NCI-H1417 (cell line): Measurements from ENCODE around the gene TNNT2.
A peak's percentile ranks its signal among the peaks of the same experiment; 100 is the strongest.

Experiments used
- DNase-seq, 3 experiments: peaks; one replicate each; lab custom pipeline; 2025; lab: John Stamatoyannopoulos, UW

Gene TNNT2

DNA sequence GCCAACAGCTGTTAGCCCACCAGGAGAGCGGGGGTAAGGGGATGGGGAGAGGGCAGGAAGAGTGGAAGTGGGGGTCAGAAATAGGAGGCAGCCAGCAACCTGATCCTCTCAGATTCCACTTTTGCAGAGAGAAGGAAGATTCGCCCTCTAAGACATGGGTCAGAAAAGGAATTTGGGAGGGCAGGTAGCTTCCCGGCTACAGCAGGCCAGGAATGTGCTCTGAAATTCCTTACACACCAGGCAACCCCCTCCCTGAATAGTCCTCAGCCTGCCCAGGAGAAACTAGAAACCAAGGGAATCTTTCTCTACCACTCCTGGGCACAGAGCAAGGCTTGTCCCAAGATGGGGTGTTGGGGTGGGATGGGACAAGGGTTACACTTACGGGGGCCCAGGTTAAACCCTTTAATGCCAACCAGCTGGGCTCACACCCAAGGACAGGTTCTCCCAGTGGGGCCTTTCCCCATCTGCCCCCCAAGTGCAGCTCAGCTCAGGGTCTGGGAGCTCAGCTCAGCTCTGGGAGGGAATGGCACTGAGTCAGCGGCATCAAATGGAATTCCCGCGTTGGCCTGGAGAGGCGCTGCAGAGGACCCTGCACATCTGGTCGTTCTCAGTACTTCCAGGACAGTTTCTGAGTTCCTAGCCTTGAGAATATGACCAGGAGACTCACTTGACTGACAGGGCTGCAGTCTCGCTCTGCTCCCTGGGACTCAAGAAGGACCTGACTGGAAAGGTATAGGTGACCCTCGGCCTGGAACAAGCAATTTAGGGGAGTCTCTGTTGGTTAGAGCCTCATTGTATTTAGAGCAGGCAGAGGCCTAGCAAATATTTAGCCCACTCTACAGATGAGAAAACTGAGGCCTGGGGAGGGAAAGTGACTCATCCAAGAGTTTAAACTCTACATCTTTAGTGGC, 761 bp downstream of the TNNT2 start:
- no peak for DNase-seq

GRCh38 chr1:201376107-201376463, 1.4 kb downstream of the TNNT2 start:
- DNase-seq = no peak

DNA sequence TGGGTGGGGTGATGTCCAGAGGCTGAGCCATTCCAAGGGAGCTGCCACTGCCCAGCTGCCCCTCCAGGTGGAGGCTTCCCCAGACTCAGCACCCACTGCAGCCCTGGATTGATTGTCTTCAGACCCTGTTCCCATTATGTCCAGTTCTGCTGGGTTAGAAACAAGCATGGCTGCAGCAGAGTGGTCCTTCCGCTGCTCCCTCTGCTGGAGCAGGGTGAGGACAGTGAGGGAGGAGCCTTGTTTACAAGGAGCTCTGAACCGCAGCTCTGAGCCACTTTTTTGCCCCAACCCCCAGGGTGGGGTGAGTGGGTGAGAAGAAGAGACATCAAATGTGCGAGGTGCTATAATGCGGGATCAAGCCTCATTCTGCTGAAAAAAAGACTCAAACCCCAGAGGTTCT, 2.3 kb downstream of the TNNT2 start:
- DNase-seq = no peak

DNA sequence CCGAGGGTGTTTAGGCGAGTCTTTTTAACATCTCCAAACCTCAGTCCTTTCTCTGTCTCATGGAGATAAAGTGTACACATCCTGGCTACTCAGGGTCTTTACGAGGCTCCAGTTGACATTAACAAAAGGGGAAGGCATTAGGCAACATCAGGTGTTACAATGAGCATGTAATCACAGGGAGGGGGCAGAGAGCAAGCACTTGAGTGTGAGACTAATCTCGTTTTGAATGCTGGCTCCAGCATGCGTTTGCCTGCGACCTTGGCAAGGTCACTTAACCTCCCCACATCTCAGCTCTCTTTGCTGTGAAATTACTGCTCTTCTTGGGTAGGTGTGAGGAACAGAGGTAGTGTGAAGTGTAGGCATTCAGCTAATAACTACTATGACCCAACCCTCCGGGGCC, 3.1 kb downstream of the TNNT2 start:
- DNase-seq = peak; percentile 39 to 87 (median 62)

GRCh38 chr1:201371792-201372191, 5.7 kb downstream of the TNNT2 start:
- no peak for DNase-seq

DNA sequence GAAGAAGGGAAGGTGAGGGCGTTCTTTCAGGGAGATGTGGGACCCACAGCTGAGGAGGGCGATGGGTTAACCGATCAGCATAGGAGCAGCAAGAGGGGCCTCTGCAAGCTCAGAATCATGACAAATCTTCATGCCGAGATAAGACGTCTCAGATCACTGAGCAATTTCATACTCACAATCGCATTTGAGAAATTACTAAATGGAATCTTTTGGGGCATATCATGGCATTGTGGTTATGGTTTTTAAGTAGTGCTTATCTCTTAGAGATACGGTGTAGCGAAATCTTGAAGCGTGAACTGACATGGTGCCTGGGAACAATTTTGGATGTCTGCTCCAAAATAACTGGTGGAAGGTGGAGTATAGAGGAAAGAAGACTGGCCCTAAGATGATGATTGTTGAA, 6.2 kb downstream of the TNNT2 start:
- no peak for DNase-seq

- DNase-seq = no peak
Observed at GRCh38 chr1:201370500-201370899, 7.0 kb downstream of the TNNT2 start.

GRCh38 chr1:201369209-201369608, 8.3 kb downstream of the TNNT2 start:
- DNase-seq = no peak

DNA sequence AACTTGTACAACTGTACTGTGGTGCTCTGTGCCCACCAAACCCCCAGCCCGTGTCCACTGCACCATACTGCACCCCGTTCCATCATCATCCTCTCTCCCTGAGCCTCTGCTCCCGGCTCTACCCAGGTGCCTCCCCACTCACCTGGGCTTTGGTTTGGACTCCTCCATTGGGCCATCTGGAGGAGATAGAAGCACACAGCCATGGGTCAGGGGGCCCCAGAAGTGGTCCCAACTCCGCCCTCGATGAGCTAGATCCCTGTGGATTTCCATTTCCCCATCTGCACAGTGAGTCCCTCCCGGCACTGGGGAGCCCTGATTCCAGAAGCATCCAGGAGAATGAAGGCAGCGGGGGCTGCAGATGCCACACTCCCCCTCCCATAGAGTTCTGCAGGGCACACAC, 10.8 kb downstream of the TNNT2 start:
- DNase-seq = no peak

DNA sequence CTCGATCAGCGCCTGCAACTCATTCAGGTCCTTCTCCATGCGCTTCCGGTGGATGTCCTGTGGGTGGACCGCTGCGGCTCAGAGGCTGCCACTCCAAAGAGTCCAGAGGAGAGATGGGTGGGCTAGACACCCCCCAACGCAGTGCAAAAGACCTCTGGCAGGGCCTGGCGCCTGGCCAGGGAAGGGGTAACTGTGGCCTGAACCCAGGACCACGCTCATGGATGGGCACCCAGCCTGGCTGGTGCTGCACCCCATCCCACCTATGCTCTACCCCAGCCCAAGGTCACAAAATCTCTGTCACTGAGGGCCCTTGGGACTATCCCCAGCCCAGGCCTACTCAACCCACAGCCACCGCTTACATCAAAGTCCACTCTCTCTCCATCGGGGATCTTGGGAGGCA, 12.2 kb downstream of the TNNT2 start:
- no peak for DNase-seq

- no peak for DNase-seq
Observed at GRCh38 chr1:201364808-201365105, 12.7 kb downstream of the TNNT2 start.

- DNase-seq = no peak
Observed at GRCh38 chr1:201363467-201363866, 14.0 kb downstream of the TNNT2 start.

DNA sequence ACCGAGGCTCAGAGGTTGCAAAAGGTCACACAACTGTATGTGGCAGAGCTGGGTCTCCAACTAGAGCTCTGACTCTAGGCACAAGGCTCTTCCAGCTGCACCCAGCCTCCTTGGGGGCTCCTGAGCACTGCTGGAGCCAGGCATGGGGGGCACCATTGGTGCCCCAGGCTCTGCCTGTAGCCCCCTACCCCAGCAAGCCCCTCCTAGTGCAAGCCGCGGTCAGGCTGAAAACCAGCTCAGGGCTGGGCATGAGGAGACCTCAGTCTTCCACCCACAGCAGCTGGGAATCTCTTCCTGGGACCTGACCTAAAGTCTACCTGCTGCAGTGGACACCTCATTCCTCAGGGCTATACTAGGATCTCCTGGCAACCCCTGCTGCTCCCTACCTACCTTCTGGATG, 14.6 kb downstream of the TNNT2 start:
- no peak for DNase-seq

DNA sequence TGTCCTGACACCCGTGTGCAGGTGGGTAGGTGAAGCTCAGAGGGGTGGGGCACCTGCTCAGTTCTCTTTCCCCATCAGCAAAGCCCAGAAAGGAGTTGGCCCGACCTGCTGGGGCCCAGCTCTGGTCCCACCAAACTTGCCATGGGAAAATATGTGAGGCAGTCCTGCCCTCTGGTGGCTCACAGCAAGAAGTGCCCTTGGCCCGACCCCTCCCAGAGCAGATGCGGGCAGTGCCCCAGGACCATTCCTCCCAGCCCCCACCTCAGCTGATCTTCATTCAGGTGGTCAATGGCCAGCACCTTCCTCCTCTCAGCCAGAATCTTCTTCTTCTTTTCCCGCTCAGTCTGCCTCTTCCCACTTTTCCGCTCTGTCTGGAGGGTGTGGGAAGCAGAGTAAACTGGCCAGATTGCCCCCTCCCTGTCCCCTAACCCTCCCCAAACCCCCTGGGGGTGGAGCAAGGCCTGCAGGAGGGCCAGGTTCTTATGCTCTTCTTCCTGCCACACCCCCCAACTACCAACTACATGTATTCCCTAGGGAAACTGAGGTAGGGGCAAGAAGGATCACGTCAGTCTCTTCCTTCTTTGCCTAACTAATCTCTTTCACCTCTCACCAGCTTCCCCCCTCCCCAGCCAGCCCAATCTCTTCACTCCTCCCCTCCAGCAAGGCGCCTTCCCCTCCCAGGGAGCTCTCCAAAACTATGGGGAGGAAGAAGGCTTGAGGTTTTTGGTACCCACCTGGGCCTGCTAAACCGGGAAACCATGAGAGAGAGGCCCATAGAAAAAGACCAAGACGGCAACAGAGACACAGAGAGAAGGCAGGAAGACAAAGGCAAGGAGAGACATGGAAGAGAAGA, 15.6 kb downstream of the TNNT2 start:
- DNase-seq = peak; percentile 1 to 59 (median 37)

DNA sequence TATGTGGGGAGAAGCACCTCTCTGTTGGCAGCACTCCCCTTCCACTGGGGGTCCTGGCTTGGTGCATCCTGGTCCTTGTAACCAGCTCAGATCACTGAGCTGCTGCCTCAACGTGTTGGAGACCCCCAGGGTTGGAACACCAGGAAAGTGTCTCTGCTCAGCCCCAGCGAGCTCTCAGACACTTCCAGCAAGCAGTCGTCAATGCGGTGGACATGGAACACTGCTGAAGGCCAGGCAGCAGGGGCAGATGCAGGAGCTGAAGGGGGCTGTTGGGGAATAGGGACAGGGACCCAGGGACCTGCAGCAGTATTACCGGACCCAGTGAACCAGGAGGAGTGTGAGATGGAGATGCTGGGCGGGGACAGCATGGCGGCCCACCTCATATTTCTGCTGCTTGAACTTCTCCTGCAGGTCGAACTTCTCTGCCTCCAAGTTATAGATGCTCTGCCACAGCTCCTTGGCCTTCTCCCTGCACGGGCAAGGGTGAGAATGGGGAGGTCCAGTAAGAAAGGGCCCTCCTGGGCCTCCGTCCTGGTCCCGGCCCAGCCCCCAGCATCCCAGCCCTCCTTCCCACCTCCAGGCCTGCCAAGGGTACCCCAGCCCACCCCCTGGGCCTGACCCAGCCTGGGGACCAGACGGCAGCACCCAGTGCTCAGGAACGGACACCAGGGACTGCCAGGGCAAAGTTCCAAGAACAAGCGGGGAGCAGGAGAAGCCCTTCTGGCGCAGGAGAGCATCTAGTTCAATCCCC, 16.4 kb downstream of the TNNT2 start:
- DNase-seq = no peak

GRCh38 chr1:201360486-201360885, 17.0 kb downstream of the TNNT2 start:
- no peak for DNase-seq

DNA sequence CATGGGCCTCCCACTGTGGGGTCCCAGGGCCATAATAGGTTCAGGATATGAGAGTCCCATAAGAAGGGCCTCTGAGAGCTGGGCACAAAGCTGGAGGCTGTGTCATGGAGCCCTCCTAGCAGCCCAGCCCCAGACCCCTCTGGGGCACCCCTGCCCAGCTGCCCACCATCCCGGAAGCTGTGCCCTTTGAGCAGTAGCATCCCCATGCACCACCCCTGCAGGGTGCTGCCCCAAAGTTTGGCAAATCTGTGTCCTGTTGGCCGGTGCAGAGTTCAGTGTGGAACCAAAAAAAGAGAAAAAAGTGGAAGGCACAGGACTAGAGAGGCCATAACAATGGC, 17.6 kb downstream of the TNNT2 start:
- no peak for DNase-seq

- no peak for DNase-seq
Observed at GRCh38 chr1:201359031-201359872, 18.2 kb downstream of the TNNT2 start.

GRCh38 chr1:201358596-201358995, 18.9 kb downstream of the TNNT2 start:
- DNase-seq = no peak

- no peak for DNase-seq
Observed at GRCh38 chr1:201357636-201358348, 19.7 kb downstream of the TNNT2 start.

GRCh38 chr1:201357211-201357610, 20.3 kb downstream of the TNNT2 start:
- DNase-seq = no peak
